NCI-H2196 (cell line): ENCODE measurements around the gene AUTS2.
"Not testable (repeated sequence)": the region's sequence is repeated elsewhere in the genome, so short reads cannot be mapped to it uniquely, and the experiment has no call there.

ENCODE experiments used
- DNase-seq: peaks from one replicate; lab custom pipeline; 2025; ENCODE audit not compliant: unreplicated experiment; lab: John Stamatoyannopoulos, UW

Gene AUTS2

DNA sequence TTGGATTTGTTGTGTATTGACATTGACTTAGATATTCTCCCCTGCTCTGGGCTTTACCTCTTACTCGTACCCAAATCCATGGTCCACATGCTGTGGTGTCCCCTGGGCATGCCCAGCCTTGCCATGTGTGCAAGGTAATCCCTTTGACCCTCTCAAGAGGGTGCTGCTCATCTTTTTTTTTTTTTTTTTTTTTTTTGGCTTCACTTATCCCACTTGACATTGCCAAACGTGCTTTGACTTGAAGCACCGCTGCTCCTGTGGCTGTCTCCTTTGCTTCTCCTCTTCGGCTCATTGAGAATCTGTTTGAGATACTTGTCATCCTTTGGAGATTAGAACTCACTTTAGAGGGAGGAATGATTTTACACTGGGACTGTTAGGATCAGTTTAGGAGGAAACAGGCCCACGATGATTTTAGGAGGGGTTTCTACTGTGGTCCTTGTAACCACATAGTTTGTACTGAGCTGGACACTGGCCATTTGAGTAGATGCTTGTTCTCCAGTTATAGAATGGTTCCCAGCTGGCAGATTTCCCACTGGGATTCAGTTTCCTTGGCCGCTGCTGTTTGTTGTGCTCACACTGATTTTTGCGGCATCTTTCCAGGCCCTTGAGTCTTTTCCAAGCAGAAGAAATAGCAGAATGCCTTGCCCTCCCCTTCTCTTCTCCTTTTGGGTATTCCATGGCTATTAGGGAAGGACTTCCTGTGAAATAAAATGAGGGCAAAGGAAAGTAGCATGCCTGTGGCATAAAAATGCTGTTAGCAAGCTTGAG is 184.8 kb downstream of the AUTS2 start:
- DNase-seq, result peak; percentile 66

DNA sequence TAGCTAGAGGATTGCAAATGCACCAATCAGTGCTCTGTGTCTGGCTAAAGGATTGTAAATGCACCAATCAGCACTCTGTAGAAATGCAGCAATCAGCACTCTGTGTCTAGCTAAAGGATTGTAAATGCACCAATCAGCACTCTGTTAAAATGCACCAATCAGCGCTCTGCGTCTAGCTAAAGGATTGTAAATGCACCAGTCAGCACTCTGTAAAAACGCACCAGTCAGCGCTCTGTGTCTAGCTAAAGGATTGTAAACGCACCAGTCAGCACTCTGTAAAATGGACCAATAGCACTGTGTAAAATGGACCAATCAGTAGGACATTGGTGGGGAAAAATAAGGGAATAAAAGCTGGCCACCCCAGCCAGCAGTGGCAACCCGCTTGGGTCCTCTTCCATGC is 187.9 kb downstream of the AUTS2 start:
- not testable (repeated sequence) for DNase-seq

DNA sequence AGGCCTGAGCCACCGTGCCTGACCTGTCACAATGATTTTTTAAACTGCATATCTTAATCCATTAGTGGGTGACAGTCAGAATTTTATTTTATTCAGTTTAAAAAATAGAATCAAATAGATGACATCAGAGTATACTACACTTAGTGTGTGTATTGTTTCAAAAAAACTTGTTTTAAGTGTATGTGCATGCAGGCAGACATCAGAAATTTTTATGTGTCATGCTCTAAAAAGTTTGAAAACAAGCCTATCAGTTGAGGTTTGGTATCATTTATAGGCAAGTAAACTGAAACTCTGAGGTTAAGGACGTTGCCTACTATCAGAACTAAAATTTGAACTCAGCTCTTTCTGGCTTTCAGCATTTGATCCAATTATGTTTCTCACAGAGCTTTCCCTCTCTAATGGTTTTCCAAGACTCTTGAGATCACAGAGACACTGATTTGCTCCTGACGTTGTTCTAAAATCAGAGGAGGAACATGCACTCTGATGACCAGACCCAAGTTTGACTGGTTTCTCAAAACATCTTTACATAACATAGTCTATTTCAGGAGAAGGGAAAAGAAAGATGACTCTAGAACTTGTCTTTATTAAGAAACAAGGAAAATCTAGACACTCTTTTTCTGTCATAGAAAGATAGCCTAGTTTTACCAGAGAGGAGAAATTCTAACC is 188.6 kb downstream of the AUTS2 start:
- DNase-seq, result no peak

DNA sequence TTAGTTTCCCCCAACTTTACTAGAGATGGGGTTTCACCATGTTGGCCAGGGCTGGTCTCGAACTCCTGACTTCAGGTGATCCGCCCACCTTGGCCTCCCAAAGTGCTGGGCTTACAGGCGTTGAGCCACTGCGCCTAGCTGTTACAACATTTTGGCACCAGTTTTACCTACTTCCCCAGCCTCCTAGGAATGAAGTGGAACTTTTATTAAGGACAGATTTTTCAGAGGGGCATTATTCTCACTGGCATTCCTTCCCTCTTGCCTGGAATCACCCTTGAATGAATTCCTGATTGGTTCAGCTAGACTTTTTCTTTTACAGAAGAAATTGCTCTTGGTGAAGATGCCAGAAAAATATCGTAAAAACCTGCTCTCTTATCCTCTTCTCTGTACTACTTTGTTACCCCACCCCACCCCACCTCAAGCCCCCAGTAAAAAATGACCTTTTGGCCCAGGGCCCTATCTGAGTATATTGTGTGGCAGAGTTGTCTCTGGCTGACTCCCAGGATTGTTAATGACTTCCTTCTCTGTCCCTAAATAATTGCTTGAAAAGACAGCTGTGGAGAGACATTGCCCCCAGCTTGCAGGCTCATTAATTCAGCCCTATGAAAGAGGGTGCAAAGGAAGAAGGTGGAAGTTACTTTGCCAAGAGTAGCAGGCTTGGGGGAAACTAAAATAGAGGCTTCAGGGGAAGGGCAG is 189.6 kb downstream of the AUTS2 start:
- no peak for DNase-seq

DNA sequence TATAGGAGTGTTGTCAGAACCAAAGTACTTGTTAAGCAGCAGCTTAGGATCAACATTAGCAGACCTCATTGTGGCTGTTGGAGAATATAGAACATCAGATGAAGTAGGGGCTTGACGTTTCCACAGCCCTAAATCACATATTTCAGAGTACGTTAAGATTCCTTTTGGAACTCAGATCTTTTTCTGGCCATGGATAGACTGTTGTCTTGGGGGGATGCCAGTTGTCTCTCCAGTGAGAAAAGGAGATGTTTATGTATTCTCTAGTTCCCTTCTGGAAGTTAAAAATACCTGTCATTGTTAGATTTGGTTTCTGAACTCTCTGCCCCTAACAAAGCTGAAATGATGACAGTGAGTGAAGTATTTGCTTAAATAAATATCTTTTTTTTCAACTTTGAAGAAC is 191.3 kb downstream of the AUTS2 start:
- no peak for DNase-seq

DNA sequence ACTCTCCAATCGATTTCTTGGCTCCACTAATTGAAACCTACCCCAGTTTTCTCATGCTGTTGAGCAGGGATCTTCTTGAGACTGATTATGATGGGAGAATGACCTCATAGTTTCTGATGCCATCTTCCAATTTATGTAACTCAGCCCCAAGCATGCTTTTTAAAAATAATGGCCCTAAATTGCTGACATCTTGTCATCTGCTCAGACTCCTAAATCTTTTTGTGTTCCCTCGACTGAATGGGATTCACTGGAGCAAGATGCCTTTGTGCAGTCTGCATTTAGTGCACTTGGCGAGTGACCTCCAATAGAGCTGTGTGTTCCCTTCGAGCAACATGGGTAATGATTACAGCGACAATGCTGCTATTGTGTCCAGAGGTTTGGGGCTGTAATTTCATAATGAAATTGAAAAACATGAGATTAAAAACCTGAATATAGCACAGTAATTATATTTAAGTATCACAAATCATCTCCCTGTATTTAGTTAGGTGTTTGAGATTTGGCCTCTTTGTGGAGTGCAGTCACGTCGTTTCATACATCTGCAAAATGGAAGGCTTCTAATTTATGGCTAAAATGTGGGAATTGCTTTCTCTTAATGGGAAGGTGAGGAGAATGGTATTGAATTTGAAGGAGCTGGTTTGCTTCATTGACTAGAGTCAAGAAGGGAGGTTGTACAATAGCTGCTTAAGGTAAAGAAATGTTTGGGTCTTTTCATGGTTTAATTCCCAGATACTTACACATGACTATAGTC is 192.9 kb downstream of the AUTS2 start:
- DNase-seq, result no peak

DNA sequence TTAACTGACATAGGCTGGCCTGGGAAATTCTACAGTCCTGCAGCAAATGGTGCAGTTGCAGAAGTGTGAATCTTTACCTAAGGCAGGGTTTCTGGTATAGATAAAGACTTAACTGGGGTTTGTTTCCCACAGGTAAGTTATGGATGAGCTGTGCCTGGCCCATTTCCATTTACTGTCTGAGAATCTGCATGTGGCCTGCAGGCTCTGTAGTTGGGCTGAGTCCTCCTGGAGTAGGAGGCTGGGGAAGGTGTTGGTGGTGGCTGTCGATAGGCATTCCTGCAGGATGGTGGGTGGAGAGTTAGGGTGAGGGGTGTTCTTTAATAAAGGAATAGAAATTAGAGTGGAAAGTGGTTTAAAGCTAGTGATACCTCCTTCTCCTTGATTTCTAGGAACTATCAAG is 193.5 kb downstream of the AUTS2 start:
- no peak for DNase-seq

DNA sequence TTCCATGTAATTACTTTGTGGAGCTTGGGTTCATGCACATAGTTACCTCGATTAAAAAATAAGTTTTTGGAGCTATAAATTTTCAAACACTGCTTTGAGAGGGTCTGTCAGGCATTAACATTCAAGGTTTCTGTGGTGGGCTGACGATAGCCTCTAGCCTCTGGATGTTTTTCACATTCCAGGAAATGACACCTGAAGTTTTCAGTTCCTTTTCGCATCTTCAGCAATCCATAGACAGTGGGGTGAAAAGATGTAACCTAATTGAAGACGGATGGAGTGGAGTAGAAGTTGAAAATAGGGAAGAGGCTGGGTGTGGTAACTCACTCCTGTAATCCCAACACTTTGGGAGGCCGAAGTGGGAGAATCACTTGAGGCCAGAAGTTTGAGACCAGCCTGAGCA is 197.7 kb downstream of the AUTS2 start:
- DNase-seq, result no peak

DNA sequence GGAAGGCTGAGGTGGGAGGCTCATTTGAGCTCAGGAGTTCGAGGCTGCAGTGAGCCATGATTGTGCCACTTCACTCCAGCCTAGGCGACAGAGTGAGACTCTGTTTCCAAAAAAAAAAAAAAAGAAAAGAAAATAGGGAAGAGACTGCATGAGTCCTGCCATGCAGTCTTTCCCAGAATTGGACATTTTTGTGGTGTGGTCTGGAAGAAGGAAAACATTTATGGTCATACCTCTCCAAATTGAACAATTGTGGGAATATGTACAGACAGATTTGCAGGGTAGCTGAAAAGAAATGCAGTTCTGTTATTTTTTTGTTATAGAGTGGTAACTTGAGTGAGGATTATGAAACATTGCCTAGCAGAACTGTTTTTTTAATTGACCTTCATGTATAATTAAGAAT is 198.1 kb downstream of the AUTS2 start:
- no peak for DNase-seq

DNA sequence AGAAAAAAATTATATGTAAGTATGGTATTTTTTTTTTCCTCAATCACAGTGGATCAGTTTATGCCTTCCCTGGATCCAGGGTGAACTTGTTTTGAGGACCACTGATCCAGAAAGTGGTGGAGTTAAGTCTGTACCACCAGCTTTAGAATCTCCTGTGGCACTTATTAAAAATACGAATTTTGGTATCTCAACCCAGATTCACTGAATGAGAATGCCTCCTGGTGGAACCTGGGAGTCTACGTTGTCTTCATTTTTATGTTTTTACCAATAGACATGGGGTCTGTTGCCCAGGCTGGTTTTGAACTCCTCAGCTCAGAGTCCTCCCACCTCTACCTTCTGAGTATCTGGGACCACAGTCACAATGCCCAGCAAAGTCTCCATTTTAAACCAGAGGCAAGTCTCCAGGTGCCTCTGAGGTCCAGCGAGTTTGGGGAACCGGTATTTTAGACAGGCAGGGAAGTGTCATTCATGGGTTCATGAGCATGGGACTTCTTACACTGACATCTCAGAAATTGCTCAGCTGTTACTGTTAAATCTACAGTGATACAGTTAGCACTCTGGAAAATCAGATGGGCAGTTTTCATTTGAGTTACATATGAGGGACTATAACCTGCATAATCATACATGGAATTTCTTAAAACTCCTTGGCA is 200.9 kb downstream of the AUTS2 start:
- DNase-seq, result no peak

DNA sequence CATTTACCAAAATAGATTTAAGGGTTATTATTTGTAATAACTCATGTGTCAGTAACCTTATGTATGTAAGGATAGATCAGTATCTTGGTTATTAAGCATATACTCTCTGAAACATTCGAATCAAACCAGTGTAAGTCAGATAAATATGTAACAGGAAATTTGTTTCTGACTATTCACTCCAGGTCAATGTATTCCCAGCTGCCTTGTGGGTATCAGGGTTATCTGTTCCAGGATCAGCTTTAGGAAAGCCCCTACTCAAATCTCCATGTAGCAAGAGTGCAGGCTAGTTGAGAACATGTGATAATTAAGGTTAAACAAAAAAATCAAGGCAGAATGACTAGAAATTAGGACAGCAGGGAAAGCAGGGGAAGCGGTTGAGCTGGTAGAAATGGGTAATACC is 201.7 kb downstream of the AUTS2 start:
- no peak for DNase-seq

DNA sequence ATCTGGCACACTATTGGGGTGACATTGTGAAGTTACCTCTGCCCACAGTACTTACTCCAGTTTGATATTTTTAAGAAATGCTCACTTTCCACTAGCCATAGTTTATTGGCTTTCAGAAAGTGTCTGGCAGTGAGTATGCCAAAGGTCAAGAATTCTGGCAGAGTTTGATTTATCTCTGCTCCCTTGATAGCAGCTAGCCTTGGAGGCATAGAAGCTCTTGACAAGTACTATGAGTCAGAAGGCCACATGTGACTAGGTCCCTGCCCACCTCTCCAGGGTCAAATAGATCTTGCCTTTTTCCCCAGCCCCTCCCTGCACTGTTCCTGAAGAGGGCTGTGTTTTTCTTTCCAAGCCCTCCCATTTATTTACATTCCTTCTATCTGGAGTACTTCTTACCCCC is 202.2 kb downstream of the AUTS2 start:
- DNase-seq, result peak; percentile 46

DNA sequence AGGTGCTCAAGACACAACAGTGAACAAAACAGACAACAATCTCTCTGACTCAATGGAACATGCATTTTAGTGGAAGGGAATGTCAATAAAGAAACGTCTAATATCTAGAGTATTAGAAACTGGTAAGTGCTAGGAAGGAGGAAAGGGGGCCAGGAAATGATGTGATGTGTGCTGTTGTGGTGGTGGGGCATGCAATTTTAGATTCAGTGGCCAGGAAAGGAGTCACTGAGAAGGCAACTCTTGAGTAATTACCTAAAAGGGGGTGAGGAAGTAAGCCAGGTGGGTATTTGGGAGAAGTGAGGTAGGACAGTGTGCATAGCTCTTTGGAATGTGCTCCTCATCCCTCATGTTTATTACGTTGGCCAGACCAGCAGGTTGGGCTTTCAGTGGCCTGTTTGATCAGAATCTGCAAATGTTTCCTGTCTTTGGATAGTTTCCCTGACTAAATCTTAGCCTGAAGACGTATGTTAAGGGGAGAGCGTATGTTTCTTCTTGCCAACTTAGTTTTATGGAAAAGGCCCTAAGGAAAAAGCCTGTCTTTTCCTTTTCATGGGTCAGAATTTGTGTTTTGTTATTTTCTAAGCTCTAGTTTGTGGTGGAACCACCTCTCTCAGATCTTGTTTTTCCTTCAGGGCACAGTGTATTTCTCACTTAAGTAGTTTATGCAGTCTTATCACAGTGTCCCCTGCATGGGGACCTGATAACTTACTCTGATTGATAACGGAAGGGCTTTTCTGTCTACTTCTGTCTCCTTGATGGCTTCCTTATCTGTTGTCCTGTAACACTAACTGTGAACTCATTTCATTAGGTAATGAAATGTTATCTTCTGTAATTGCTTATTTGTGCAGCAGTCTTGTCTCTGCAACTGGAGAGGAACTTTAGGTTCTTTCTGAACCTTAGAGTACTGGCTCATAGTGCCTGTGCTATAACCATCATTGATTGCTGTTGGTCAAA is 203.7 kb downstream of the AUTS2 start:
- no peak for DNase-seq

DNA sequence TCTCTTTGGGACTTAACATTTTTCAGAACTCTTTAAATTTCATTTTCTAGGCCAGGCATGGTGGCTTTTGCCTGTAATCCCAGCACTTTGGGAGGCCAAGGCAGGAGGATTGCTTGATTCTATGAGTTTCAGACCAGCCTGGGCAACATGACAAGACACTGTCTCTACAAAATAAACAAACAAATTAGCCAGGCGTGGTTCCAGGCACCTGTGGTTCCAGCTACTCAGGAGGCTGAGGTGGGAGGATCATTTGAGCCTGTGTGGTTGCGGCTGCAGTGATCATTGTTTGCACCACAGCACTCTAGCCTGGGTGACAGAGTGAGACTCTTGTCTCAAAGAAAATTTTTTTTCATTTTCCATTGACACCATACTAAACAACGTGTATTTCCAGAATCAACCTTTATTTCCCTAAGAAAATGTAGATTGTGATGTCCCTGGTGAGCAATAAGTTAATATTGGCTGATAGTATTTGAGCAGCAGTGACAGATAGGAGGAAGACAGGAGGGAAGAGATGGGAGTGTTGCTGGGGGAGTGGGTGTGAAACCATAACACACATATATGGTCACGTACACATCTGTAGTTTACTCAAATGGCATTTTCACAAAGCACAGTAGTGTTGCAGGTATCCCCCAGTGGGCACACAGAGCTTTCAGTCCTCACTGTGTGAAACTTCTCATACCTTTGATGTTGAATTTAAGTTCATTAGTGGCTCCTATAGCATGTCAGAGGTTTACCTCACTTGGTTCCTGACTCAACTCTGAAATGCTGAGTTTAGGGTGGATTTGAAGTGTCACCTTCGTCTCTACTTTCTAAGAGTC is 205.6 kb downstream of the AUTS2 start:
- no peak for DNase-seq

DNA sequence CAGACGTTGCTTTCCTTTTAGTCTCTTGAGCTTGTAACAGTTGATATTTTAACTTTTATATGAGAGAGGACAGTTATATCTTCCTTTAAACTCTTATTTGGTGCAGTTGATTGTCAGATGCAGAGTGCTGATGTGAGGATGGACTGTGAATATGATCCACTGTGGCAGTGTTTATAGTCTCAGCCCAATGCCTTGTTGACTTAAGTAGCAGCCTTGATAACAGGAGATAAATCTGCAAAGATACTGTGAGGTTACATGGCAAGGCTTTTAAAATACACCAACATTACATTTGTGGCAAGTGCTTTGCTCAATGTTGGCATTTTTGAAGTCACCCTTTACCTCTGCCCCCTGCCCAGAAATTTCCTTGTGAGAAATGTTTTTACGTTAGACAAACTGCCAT is 206.7 kb downstream of the AUTS2 start:
- no peak for DNase-seq

DNA sequence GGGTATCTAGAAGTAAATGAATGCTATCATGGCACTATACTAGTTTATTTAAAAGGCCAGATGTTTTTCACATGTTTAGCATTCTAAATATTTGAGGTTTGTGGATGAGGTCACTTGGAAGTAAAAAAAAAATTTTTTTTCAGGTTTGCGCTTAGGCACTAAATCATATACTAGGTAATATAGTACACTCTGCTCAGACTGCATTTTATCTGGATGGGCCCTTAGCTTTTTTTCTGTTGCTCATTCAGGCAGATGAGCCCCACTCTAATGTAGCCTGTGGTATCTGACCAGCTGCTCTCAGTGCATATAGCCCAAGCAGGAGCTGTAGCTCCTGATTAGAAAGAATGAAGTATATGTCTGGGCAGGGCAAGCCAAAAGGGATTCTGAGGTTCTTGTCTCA is 210.1 kb downstream of the AUTS2 start:
- no peak for DNase-seq

DNA sequence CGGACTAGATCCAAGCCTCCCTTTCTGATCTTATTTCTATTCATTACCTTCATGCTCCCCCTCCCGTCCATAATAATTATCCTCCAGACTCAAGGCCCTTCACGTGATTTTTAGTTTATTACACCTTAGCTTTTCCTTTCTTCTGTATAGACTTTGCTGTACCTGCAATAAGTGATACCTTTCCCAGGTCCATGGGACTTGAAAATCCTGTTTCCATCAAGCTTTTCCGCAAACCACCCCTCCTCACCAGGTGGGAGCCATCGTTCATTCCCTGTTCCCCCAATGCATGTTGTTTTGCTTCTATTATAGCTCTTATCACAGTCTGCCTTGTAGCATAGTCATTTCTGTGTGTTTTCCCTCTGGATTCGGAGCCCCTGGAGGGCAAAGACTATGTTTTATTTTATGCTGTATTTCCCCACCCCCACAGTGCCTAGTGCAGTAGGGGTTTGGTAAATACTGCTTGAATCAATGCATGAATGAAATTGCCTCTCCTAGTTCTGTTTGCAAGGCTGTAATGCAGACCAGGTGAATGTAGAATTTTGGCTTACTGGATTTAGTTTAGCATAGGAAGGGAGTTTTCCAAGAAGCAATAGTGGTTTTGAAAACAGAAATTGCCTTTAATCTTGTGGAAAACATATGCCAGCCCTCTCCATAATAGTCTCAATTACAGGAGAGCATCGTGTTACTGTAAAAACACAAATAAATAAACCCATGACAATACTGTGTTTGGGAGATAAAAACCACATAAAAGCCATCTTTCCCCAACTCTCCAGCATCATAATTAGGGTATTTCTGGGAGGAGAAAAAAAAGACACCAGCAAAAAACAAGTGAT is 213.4 kb downstream of the AUTS2 start:
- DNase-seq, result no peak

DNA sequence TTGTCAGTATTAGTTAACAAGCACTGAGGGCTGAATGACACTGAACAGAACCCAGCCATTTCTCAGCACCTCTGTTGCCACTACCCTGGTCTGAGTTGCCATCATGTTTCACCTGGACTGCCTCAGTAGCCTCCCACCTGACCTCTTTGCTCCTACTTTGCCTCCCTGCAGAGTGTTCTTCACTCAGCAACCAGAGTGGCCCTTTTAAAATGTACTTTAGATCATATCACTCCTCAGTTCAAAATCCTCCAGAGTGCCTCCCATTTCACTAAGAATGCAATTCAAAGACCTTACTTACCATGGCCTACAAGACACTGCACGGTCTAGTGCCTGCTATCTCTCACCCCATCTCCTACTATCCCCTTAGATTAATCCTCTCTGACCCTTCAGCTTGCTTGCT is 214.5 kb downstream of the AUTS2 start:
- no peak for DNase-seq
